NCI-H2171 (cell line): Measurements from ENCODE around the gene GMEB2.
"Not testable (repeated sequence)": the region's sequence is repeated elsewhere in the genome, so short reads cannot be mapped to it uniquely, and the experiment has no call there.

ENCODE experiments used
- DNase-seq: peaks from one replicate; lab custom pipeline; 2025; lab: John Stamatoyannopoulos, UW

Gene GMEB2

GRCh38 chr20:63657260-63657936 is 30.5 kb upstream of the GMEB2 start:
- no peak for DNase-seq

GRCh38 chr20:63656451-63656850 is 29.6 kb upstream of the GMEB2 start:
- no peak for DNase-seq

GRCh38 chr20:63655249-63655648 is 28.3 kb upstream of the GMEB2 start:
- no peak for DNase-seq

- no peak for DNase-seq
Observed at GRCh38 chr20:63653974-63654668, 27.2 kb upstream of the GMEB2 start.

GRCh38 chr20:63653041-63653973 is 26.4 kb upstream of the GMEB2 start, which contains the start of gene STMN3:
Gene STMN3 (minus strand): TSS chr20:63653424. CDS start chr20:63653345, 79 bp downstream.
- peak; percentile 97 for DNase-seq

- DNase-seq = peak; percentile 65
Observed at GRCh38 chr20:63652192-63652980, 25.5 kb upstream of the GMEB2 start.

GRCh38 chr20:63651942-63652191 is 25.0 kb upstream of the GMEB2 start:
- DNase-seq = no peak

GRCh38 chr20:63650486-63650885 is 23.6 kb upstream of the GMEB2 start:
- not testable (repeated sequence) for DNase-seq

GRCh38 chr20:63648895-63649589 is 22.1 kb upstream of the GMEB2 start:
- DNase-seq = no peak

GRCh38 chr20:63648190-63648589 is 21.3 kb upstream of the GMEB2 start:
- no peak for DNase-seq

GRCh38 chr20:63645218-63645617 is 18.3 kb upstream of the GMEB2 start:
- DNase-seq = no peak

GRCh38 chr20:63643946-63644345 is 17.0 kb upstream of the GMEB2 start:
- no peak for DNase-seq

GRCh38 chr20:63643499-63643898 is 16.6 kb upstream of the GMEB2 start:
- DNase-seq = no peak

GRCh38 chr20:63642527-63643247 is 15.8 kb upstream of the GMEB2 start:
- no peak for DNase-seq

- peak; percentile 96 for DNase-seq
Observed at GRCh38 chr20:63641792-63642523, 15.1 kb upstream of the GMEB2 start.

- no peak for DNase-seq
Observed at GRCh38 chr20:63641146-63641791, 14.4 kb upstream of the GMEB2 start.

- DNase-seq = not testable (repeated sequence)
Observed at GRCh38 chr20:63640686-63641085, 13.8 kb upstream of the GMEB2 start.

- no peak for DNase-seq
Observed at GRCh38 chr20:63640086-63640485, 13.2 kb upstream of the GMEB2 start.
